Suppressor macrophage treated with lipopolysaccharide for 4 hours (primary cell): ENCODE measurements around the gene OR4F6.

Source experiments
- DNase-seq: peaks from one replicate; pipeline ENCODE4 v3.0.0-alpha.2; 2020

The OR4F6 gene

DNA sequence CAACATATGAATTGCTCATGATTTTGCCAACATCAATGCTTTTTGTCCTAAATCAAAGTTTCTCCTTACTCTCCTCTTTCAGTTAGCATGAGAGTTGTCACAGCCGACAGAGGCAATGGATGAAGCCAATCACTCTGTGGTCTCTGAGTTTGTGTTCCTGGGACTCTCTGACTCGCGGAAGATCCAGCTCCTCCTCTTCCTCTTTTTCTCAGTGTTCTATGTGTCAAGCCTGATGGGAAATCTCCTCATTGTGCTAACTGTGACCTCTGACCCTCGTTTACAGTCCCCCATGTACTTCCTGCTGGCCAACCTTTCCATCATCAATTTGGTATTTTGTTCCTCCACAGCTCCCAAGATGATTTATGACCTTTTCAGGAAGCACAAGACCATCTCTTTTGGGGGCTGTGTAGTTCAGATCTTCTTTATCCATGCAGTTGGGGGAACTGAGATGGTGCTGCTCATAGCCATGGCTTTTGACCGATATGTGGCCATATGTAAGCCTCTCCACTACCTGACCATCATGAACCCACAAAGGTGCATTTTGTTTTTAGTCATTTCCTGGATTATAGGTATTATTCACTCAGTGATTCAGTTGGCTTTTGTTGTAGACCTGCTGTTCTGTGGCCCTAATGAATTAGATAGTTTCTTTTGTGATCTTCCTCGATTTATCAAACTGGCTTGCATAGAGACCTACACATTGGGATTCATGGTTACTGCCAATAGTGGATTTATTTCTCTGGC, 2.5 kb downstream of the OR4F6 start:
- DNase-seq, result no peak

DNA sequence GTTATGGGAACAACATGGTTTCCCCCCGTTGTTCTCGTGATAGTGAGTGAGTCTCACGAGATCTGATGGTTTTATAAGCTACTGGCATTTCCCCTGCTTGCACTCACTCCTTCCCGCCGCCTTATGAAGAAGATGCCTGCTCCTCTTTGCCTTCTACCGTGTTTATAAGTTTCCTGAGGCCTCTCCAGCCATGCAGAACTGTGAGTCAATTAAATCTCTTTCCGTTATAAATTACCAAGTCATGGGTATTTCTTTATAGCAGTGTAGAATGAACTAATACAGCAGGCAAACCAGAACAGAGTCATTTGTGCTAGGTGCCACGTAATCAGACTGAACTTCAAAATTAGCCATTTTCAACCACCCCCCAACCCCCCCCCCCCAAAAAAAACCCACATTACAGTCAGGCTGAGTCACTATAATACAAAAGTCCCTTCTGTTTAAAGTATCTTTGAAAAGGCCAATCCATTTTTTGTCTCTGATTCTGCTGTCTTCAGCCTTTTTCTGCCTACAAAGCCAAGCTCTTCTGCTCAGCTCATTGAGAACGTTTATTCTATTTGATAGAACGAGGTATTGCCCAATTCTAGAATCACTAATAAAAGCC, 4.1 kb downstream of the OR4F6 start:
- no peak for DNase-seq

DNA sequence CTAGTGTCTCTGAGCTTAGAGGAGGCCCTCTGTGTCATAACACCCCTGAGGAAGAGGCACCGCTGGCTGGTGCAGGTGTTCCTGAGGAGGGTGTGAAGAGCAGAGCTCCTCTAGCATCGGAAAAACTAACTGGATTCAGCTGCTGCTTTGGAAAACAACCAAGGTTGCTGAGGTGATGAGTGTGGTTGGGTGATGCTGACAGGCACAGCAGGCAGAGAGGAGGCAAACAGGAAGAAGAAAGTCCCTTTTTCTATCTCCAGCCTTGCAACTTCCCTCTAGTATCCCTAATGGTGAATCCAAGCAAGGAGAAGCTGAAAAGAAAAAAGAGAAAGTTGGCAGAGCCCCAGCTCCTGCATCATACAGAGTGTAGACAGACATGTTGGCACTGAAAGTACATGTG, 4.9 kb downstream of the OR4F6 start:
- no peak for DNase-seq

DNA sequence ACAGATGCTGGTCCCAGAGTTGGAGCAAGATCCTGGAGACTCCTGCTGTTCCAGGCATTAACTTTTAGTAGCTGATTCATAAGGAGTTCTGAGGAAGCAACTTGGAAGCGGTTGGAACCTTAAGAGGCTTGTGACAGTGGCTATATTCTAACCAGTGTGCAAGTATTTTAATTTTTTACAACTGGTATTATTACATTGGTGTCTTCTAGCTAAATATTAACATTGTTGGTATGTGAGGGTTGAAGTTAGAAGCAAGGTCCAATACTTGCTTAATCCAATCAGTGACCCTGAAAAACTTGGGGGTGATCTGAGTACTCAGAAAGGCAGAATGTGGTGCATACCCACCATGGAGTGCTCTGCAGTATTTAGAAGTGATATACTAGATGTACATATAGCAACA, 7.1 kb downstream of the OR4F6 start:
- DNase-seq, result no peak

DNA sequence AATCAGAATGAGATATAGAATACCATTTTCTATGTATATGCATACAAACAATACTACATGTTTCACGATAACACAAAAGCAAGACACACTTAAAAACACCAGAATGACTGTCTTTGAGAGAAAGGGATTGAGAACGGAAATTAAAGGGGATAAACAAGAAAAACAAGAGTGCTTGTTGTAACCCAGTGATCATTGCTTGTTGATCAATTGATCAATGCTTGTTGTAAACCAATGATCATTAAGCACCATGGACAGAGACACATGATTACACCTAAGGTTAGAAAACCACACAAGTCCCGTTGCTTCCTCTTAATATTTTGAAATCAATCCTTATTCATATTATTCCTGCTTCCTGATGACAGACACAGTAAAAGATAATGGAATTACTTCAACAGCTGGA, 7.6 kb downstream of the OR4F6 start:
- DNase-seq, result no peak

DNA sequence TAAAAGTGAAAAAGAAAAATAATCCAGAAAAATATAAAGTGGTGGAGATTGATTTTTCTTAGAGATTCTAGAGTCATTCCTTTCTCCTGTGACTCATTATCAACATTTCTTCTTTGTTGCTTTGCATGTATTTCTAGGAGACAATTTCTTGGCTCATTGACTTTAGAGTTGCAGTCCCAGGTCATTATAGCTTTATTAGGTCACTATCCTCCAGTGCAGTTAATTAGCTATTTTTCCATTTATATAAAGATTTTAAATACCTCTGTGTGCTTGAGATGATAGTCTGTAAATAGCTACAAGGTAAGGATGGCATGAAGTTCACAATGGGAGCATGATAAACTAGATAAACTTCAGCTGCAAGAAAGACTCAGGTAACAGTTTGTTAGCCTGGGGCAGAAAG, 8.6 kb downstream of the OR4F6 start, which contains the start of gene OR4F15:
Gene OR4F15, plus strand, starts transcription at position 301 of the 400 bp plus-strand sequence. CDS start 5,985 bp downstream, outside the sequence.
- no peak for DNase-seq

DNA sequence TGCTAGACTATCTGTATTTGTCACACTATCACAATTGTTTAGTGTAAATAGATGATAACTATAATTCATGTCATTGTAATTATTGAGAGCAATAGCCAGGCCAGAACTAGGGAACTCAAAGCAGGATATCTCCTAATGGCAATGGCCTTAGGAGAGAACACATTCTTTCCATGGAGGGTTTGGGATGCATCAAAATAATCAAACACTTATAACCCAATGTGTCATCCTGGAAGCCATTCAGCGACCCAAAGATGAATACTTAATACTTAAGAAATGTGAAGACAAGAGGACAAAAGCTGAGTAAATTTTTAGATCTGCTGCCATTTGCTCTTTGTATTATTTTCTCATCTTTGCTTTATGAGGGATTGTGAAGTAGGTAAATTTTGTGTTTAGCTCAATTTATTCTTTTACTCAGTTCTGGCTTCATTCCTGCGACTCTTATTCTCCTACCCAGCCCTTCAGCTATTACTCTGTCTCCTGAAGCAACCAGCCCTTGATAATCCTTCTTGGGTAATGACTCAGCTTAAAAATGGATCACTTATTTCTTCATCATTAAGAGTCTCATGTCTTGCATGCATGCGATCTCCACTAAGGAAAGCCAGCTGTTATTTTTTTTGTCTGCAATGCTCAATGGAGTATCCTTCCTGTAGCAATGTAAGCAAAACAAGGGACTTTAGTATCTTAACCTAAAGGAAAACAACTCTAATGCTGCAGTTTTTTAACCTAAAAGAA, 10.7 kb downstream of the OR4F6 start:
- no peak for DNase-seq

DNA sequence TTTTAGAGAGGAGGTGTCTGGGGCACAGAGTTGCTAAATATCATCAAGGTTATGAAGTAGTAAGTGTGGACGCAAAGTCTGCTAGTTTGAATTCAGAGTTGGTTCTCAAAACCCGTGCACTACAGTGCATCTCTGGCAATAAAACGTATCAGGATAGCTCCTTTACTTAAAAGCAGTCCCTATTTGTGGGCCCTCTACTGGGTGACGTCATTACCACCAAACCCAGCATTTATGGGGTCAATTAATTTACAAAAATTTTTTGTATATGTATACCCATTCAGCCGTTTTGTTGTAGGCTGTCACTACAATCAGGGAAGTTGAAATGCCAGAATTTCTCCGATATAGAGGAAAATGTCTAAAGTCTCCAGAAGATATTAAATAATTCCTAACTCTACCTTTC, 17.5 kb downstream of the OR4F6 start:
- no peak for DNase-seq

DNA sequence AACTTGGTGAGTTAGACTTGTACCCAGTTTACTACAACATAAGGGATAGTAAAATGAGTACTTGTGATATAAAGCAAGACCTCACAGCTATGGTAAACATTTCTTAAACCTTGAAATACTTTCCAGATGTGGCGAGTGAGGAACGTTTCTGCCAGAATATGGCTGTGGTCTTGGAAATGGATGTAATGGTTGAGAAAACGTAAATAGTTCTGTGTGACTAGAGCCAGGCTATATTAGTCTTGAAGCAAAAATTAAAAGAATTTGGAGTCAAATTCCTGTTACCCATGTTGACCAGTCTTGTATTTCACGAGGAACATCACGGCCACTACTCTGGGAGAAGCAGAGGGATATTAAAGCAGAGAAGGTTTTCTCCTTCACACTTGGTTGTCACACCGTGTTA, 23.9 kb downstream of the OR4F6 start:
- DNase-seq, result no peak

DNA sequence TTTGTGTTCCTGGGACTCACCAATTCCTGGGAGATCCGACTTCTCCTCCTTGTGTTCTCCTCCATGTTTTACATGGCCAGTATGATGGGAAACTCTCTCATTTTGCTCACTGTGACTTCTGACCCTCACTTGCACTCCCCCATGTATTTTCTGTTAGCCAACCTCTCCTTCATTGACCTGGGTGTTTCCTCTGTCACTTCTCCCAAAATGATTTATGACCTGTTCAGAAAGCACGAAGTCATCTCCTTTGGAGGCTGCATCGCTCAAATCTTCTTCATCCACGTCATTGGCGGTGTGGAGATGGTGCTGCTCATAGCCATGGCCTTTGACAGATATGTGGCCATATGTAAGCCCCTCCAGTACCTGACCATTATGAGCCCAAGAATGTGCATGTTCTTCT, 25.5 kb downstream of the OR4F6 start:
- no peak for DNase-seq

DNA sequence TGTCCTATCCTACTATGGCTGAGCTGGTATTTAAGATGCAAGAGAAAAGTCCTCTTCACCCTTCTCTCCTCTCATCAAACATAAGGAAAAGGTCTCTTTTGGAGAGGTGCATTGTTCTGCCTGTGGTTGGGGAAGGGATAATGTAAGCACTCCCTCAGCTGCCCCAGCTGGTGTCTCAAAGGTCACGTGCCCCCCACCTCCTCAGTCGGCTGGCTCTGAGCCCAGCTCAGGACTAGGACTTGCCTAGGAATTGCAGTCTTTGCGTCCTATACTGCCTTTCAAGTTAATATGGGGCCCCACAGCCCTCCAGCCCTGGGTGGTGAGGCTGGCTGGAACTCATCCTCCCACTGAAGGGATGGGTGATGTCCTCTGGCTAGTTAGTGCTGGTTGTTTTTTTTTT, 38.3 kb downstream of the OR4F6 start:
- no peak for DNase-seq

DNA sequence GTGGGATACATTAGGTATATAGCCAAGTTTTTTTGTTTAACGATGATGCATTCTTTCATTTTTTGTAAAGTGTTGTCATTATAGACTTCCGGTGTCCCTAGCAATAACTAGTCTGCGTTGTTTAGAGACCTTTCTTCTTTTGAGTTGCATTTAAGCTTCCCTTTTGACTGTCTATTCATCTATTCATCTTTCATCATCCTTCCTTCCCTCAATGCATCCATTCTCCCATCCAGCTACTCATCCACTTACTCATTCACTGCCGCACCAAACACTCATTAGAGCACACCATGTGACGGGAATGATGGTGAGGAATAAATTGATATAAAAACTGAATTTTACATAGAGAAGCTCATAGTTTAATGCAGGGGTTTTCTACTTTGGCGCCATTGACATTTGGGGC, 41.6 kb downstream of the OR4F6 start:
- DNase-seq, result no peak

DNA sequence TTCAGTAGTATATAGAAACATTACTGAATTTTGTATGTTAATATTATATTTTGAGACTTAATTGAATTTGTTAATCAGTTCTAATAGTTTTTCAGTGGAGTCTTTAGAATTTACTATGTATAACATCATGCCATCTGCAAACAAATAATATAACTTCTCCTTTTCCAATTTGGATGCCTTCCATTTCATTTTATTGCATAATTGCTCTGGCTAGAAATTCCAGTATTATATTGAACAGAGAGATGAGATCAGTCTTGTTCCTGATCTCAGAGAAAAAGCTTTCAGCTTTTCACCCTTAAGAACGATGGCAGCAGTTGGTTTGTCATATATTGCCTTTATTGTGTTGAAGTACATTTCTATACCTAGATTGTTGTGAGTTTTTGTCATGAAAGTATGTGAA, 49.0 kb downstream of the OR4F6 start:
- no peak for DNase-seq
